ENCODE results near the gene CHP2.
"Not testable (repeated sequence)": the region's sequence is repeated elsewhere in the genome, so short reads cannot be mapped to it uniquely, and the experiment has no call there.

- TF ChIP-seq, protein P1, sequence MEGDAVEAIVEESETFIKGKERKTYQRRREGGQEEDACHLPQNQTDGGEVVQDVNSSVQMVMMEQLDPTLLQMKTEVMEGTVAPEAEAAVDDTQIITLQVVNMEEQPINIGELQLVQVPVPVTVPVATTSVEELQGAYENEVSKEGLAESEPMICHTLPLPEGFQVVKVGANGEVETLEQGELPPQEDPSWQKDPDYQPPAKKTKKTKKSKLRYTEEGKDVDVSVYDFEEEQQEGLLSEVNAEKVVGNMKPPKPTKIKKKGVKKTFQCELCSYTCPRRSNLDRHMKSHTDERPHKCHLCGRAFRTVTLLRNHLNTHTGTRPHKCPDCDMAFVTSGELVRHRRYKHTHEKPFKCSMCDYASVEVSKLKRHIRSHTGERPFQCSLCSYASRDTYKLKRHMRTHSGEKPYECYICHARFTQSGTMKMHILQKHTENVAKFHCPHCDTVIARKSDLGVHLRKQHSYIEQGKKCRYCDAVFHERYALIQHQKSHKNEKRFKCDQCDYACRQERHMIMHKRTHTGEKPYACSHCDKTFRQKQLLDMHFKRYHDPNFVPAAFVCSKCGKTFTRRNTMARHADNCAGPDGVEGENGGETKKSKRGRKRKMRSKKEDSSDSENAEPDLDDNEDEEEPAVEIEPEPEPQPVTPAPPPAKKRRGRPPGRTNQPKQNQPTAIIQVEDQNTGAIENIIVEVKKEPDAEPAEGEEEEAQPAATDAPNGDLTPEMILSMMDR (IDR thresholded peaks at IDR 0.05) = not testable (repeated sequence)
- TF ChIP-seq POLR2A (IDR thresholded peaks at IDR 0.05) = not testable (repeated sequence)
Measured at GRCh38 chr16:23751053-23751452, 3.8 kb upstream of the CHP2 start.

Measured in esophagus squamous epithelium (tissue), 4 donors.